DOHH2 (cell line): Measurements from ENCODE around the gene L3MBTL1.

Experiments used
- H3F3A ChIP-seq: fragments of 200-600 bp; sonication (generic), shearing (Covaris generic); 2 replicates; pipeline ENCODE4 v1.6.0; 2016; ENCODE audit warnings: antibody characterized with exemption, mild to moderate bottlenecking; ENCODE audit not compliant: control insufficient read depth, insufficient read depth
- H3K27ac ChIP-seq: fragments of 200-600 bp; sonication (generic); 2 replicates; pipeline ENCODE4 v1.5.1; 2014; ENCODE audit warnings: low read depth, mild to moderate bottlenecking, low read length, moderate library complexity
- H3K27me3 ChIP-seq: fragments of 200-600 bp; sonication (generic); 2 replicates; pipeline ENCODE4 v1.6.1; 2014; ENCODE audit warnings: mild to moderate bottlenecking, low read length, mixed read lengths; ENCODE audit not compliant: control insufficient read depth
- H3K36me3 ChIP-seq: fragments of 200-600 bp; sonication (generic); 2 replicates; pipeline ENCODE4 v1.6.1; 2014; ENCODE audit warnings: mild to moderate bottlenecking, low read length, moderate library complexity, mixed read lengths; ENCODE audit not compliant: control insufficient read depth
- H3K4me1 ChIP-seq: fragments of 200-600 bp; sonication (generic); 2 replicates; pipeline ENCODE4 v1.6.1; 2014; ENCODE audit warnings: mild to moderate bottlenecking, low read length, mixed read lengths; ENCODE audit not compliant: control insufficient read depth
- H3K4me2 ChIP-seq: fragments of 200-600 bp; sonication (generic); 2 replicates; pipeline ENCODE4 v1.6.0; 2014; ENCODE audit warnings: mild to moderate bottlenecking, low read length, moderate library complexity
- H3K4me3 ChIP-seq: fragments of 200-600 bp; sonication (generic); 2 replicates; pipeline ENCODE4 v1.5.1; 2014; ENCODE audit warnings: mild to moderate bottlenecking, low read length, mixed read lengths
- H3K79me2 ChIP-seq: fragments of 200-600 bp; sonication (generic); 2 replicates; pipeline ENCODE4 v1.6.1; 2014; ENCODE audit warnings: mild to moderate bottlenecking, low read length, mixed read lengths; ENCODE audit not compliant: control insufficient read depth
- H3K9me2 ChIP-seq: fragments of 200-600 bp; sonication (generic); replicated peaks from 2 replicates; pipeline ENCODE4 v1.6.1; 2014; ENCODE audit warnings: mild to moderate bottlenecking, low read length, mixed read lengths; ENCODE audit not compliant: control insufficient read depth
- H3K9me3 ChIP-seq: fragments of 200-600 bp; sonication (generic); 2 replicates; pipeline ENCODE4 v1.6.1; 2014; ENCODE audit warnings: antibody characterized with exemption, low read length, mixed read lengths; ENCODE audit not compliant: control insufficient read depth, insufficient read depth
- H4K20me1 ChIP-seq: fragments of 200-600 bp; sonication (generic); 2 replicates; pipeline ENCODE4 v1.6.0; 2014; ENCODE audit warnings: low read depth, mild to moderate bottlenecking, antibody characterized with exemption, low read length, moderate library complexity; ENCODE audit not compliant: control insufficient read depth, insufficient read depth
- EZH2phosphoT487 ChIP-seq: fragments of 200-600 bp; sonication (generic); IDR thresholded peaks from 2 replicates; pipeline ENCODE4 v1.6.1; 2017; ENCODE audit warnings: borderline replicate concordance, mild to moderate bottlenecking, antibody characterized with exemption, low read length, moderate library complexity, mixed read lengths
- TF ChIP-seq, protein P1 (sequence below): fragments of 200-600 bp; sonication (generic); IDR thresholded peaks from one replicate; pipeline ENCODE4 v1.5.1; 2014; ENCODE audit warnings: antibody characterized with exemption, mild to moderate bottlenecking, low read depth, low read length; ENCODE audit not compliant: poor library complexity, severe bottlenecking

The L3MBTL1 gene

DNA sequence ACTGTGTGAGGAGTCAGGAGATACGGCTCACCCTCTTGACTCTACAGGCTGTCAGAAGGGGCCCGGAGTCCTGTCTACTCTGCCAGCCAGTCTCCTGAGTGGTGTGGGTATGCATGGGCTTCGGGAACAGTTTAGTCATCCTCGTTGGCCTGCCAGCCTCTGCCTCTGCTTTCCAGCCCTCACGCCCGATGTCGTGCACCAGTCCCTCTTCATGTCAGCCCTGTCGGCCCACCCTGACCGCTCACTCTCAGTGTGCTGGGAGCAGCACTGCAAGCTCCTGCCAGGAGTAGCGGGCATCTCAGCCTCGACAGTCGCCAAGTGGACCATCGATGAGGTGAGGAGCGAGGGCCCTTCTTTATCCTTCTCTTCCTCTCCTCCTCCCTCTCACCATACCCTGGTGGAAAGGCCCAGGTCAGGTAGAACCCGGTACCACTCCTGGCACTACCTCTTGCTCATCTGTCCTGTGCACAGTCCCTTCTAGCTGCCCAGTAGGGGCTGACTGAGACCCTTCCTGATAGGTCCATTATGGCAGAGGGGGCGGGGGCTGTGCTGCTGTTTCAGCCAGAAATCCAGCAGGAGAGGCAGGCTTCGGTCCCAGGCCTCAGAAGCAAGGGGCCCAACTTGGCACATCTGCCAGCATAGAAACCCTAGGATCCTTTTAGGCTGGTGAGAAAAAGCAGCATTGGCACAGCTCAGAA, 32.6 kb downstream of the L3MBTL1 start:
- Histone ChIP-seq H3K27me3 (no peaks in the 10 kb centered on the region), H4K20me1 (no peaks in the 10 kb centered on the region), H3K27ac (no peak overlapping the region), H3K4me3 (no peak overlapping the region), H3K9me2 (no peaks in the 10 kb centered on the region), H3K36me3 (no peaks in the 10 kb centered on the region), H3K9me3 (no peaks in the 10 kb centered on the region), H3K79me2 (no peaks in the 10 kb centered on the region), H3K4me1 (no peaks in the 10 kb centered on the region), H3F3A (no peaks in the 10 kb centered on the region), H3K4me2 (no peak overlapping the region)
- TF ChIP-seq EZH2phosphoT487, result no peak
- TF ChIP-seq, protein P1, sequence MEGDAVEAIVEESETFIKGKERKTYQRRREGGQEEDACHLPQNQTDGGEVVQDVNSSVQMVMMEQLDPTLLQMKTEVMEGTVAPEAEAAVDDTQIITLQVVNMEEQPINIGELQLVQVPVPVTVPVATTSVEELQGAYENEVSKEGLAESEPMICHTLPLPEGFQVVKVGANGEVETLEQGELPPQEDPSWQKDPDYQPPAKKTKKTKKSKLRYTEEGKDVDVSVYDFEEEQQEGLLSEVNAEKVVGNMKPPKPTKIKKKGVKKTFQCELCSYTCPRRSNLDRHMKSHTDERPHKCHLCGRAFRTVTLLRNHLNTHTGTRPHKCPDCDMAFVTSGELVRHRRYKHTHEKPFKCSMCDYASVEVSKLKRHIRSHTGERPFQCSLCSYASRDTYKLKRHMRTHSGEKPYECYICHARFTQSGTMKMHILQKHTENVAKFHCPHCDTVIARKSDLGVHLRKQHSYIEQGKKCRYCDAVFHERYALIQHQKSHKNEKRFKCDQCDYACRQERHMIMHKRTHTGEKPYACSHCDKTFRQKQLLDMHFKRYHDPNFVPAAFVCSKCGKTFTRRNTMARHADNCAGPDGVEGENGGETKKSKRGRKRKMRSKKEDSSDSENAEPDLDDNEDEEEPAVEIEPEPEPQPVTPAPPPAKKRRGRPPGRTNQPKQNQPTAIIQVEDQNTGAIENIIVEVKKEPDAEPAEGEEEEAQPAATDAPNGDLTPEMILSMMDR, result no peak

DNA sequence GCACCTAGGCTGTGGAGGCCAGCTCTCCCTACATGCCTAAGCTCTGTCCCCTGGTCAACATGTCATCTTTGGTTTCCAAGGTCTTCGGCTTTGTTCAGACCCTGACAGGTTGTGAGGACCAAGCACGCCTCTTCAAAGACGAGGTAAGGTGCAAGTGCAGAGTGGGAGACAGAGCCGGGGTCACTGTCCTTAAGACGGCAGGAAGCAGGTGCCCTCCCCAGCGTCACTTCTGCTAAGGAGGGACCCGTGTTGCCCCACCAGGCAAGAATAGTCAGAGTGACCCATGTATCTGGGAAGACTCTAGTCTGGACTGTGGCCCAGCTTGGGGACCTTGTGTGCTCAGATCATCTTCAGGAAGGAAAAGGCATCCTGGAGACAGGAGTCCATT, 33.2 kb downstream of the L3MBTL1 start:
- Histone ChIP-seq H3K27ac (no peak overlapping the region), H3K79me2 (no peaks in the 10 kb centered on the region), H3K4me3 (no peak overlapping the region), H3K27me3 (no peaks in the 10 kb centered on the region), H3K4me2 (no peak overlapping the region), H3K9me2 (no peaks in the 10 kb centered on the region), H3K36me3 (no peaks in the 10 kb centered on the region), H4K20me1 (no peaks in the 10 kb centered on the region), H3K4me1 (no peaks in the 10 kb centered on the region), H3K9me3 (no peaks in the 10 kb centered on the region), H3F3A (no peaks in the 10 kb centered on the region)
- TF ChIP-seq EZH2phosphoT487, result no peak
- TF ChIP-seq, protein P1, result no peak

DNA sequence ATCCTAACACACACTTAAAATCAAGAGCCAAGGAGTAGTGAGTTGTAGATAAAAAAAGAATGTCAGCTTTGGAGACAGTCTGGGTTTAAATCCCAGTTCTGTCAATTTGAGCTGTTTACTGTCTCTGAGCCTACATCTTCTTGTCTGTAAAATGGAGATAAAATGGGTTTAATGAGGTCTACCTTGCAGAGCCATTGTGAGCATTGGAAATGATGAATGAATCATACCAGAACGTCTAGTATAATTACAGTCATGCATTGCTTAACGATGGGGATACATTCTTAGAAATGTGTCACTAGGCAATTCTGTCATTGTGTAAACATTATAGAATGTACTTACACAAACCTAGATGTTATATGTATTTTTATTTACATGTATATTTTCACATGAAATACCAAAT, 33.7 kb downstream of the L3MBTL1 start:
- H3K36me3 ChIP-seq, result no peaks in the 10 kb centered on the region
- H3K27me3 ChIP-seq, result no peaks in the 10 kb centered on the region
- no peaks in the 10 kb centered on the region for H3F3A ChIP-seq
- H4K20me1 ChIP-seq, result no peaks in the 10 kb centered on the region
- no peaks in the 10 kb centered on the region for H3K9me2 ChIP-seq
- no peak overlapping the region for H3K4me3 ChIP-seq
- no peak for TF ChIP-seq EZH2phosphoT487
- TF ChIP-seq, protein P1, result no peak
- no peak overlapping the region for H3K4me2 ChIP-seq
- H3K27ac ChIP-seq, result no peak overlapping the region
- no peaks in the 10 kb centered on the region for H3K4me1 ChIP-seq
- H3K9me3 ChIP-seq, result no peaks in the 10 kb centered on the region
- no peaks in the 10 kb centered on the region for H3K79me2 ChIP-seq
